ENCODE results near the gene REXO1.

The REXO1 gene

GRCh38 chr19:1824252-1824622 lies 24.0 kb downstream of the REXO1 start:
- CTCF ChIA-PET = interaction anchor here (0.6 to 5.0 kb wide), 8 partner anchors 13 to 683 kb away, joined by 3 to 53 read pairs (median 4); no protein-coding TSS in a partner anchor
- no peaks in the 10 kb centered on the region for H3K4me1 ChIP-seq (ENCODE audit: control insufficient read depth, insufficient read depth, low read length)
- no peak for TF ChIP-seq TCF7L2 (IDR thresholded peaks at IDR 0.05; ENCODE audit: borderline replicate concordance, low read depth, low read length)
- no peak overlapping the region for H3K4me3 ChIP-seq (ENCODE audit: low read depth, low read length)
- no peaks in the 10 kb centered on the region for H3K9me3 ChIP-seq (ENCODE audit: control insufficient read depth, insufficient read depth, low read depth, low read length)
- no peak overlapping the region for H3K27ac ChIP-seq (ENCODE audit: extremely low read depth, low read depth, low read length)
- H3K36me3 ChIP-seq (ENCODE audit: control insufficient read depth in 2 of 2, insufficient read depth in 1 of 2, low read length in 2 of 2) = peaks cover 19 to 70% of the 10 kb centered on the region in 2 experiments; a peak in 2 of 3 replicates
- POLR2A ChIA-PET = interaction anchor here (1.9 kb wide), 1 partner anchor 13 kb away, joined by 4 read pairs; no protein-coding TSS in a partner anchor

- Histone ChIP-seq H3K27ac (ENCODE audit: extremely low read depth, low read depth, low read length) (no peak overlapping the region), H3K4me3 (ENCODE audit: low read depth, low read length) (no peak overlapping the region), H3K9me3 (ENCODE audit: control insufficient read depth, insufficient read depth, low read depth, low read length) (no peaks in the 10 kb centered on the region), H3K4me1 (ENCODE audit: control insufficient read depth, insufficient read depth, low read length) (no peaks in the 10 kb centered on the region), H3K36me3 (ENCODE audit: control insufficient read depth in 2 of 2, insufficient read depth in 1 of 2, low read length in 2 of 2) (peaks cover 19 to 71% of the 10 kb centered on the region in 2 experiments; a peak in 2 of 3 replicates)
- POLR2A ChIA-PET = interaction anchor here (1.9 kb wide), 1 partner anchor 14 kb away, joined by 4 read pairs; no protein-coding TSS in a partner anchor
- TF ChIP-seq SP2 (tag by site-specific recombination; IDR thresholded peaks at IDR 0.05) = peak; percentile 27; the same call in 1 of the 2 replicates
- no peak for TF ChIP-seq SCRT2 (tag by site-specific recombination; IDR thresholded peaks at IDR 0.05)
- TF ChIP-seq, protein P1, sequence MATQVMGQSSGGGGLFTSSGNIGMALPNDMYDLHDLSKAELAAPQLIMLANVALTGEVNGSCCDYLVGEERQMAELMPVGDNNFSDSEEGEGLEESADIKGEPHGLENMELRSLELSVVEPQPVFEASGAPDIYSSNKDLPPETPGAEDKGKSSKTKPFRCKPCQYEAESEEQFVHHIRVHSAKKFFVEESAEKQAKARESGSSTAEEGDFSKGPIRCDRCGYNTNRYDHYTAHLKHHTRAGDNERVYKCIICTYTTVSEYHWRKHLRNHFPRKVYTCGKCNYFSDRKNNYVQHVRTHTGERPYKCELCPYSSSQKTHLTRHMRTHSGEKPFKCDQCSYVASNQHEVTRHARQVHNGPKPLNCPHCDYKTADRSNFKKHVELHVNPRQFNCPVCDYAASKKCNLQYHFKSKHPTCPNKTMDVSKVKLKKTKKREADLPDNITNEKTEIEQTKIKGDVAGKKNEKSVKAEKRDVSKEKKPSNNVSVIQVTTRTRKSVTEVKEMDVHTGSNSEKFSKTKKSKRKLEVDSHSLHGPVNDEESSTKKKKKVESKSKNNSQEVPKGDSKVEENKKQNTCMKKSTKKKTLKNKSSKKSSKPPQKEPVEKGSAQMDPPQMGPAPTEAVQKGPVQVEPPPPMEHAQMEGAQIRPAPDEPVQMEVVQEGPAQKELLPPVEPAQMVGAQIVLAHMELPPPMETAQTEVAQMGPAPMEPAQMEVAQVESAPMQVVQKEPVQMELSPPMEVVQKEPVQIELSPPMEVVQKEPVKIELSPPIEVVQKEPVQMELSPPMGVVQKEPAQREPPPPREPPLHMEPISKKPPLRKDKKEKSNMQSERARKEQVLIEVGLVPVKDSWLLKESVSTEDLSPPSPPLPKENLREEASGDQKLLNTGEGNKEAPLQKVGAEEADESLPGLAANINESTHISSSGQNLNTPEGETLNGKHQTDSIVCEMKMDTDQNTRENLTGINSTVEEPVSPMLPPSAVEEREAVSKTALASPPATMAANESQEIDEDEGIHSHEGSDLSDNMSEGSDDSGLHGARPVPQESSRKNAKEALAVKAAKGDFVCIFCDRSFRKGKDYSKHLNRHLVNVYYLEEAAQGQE (tag by site-specific recombination; IDR thresholded peaks at IDR 0.05) = no peak
- no peak for TF ChIP-seq ZNF169 (tag by site-specific recombination; IDR thresholded peaks at IDR 0.05)
- no peak for TF ChIP-seq IKZF3 (tag by site-specific recombination; IDR thresholded peaks at IDR 0.05)
- TF ChIP-seq ZNF521 (tag by site-specific recombination; IDR thresholded peaks at IDR 0.05) = no peak
- no peak for TF ChIP-seq OSR2 (tag by site-specific recombination; IDR thresholded peaks at IDR 0.05)
- no peak for TF ChIP-seq ZEB2 (tag by site-specific recombination; IDR thresholded peaks at IDR 0.05)
- no peak for TF ChIP-seq ZNF148 (tag by site-specific recombination; IDR thresholded peaks at IDR 0.05; ENCODE audit: borderline replicate concordance)
- no peak for TF ChIP-seq ZNF624 (tag by site-specific recombination; IDR thresholded peaks at IDR 0.05)
- no peak for TF ChIP-seq GLI2 (tag by site-specific recombination; IDR thresholded peaks at IDR 0.05; ENCODE audit: borderline replicate concordance, low read depth)
- no peak for TF ChIP-seq ZNF677 (tag by site-specific recombination; IDR thresholded peaks at IDR 0.05)
- no peak for TF ChIP-seq PRDM2 (tag by site-specific recombination; IDR thresholded peaks at IDR 0.05; ENCODE audit: borderline replicate concordance)
- TF ChIP-seq ZNF692 (tag by site-specific recombination; IDR thresholded peaks at IDR 0.05) = no peak
- 0 out of 2 replicates have a peak, but pooled peaks have one; percentile 17 for TF ChIP-seq ZBTB8A (tag by site-specific recombination; IDR thresholded peaks at IDR 0.05)
- no peak for TF ChIP-seq ZNF843 (tag by site-specific recombination; IDR thresholded peaks at IDR 0.05)
- CTCF ChIA-PET = interaction anchor here (0.6 to 5.0 kb wide), 7 partner anchors 14 to 683 kb away, joined by 3 to 53 read pairs (median 6); no protein-coding TSS in a partner anchor
These were observed 24.6 kb downstream of the REXO1 start for GRCh38 chr19:1823539-1824251.

All from HEK293 (cell line).